ENCODE data around the gene KIR3DL2.
"Not testable (repeated sequence)": the region's sequence is repeated elsewhere in the genome, so short reads cannot be mapped to it uniquely, and the experiment has no call there.

KIR3DL2 gene

DNA sequence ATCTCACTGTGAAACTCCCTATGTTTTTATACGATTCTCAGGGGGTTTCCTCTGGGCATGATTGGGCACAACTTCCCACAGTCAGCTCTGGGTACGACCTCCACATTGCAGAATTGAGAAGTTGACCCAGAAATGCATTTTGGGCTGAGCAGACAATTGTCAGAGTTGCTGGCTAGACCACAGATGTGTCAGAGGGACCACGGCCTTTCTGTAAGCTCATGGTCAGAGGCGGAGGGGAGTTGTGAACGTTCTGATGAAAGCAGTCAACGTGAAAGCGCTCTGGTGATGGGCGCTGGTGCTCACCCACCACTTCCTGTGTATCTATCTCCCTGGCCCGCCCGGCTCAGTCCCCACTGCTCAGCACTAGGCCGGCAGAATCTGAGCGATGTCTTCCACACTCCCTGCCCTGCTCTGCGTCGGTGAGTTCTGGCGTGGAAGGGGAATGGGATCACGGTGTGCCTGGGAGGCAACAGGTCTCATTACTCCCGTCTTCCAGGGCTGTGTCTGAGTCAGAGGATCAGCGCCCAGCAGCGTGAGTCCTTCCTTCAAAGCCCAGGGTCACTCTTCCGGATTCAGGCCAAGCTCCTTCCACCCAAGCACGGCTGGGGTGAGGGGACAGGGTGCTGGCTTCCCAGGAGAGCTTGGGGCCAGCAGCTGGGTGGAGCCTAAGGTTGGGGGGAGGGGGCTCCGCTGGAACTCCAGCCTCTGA, 55.7 kb downstream of the KIR3DL2 start, which contains the start of gene NCR1:
Gene NCR1, plus strand, starts transcription at position 346 of the 709 bp plus-strand sequence. Its CDS starts 40 bp downstream, at position 386.
- H3K4me2 ChIP-seq (ENCODE audit: low read depth, low read length, poor library complexity, severe bottlenecking), result no peak within 1 kb of the TSS
- TF ChIP-seq EZH2phosphoT487 (IDR thresholded peaks at IDR 0.05; ENCODE audit: borderline replicate concordance) (no peak), CTCF (conservative IDR thresholded peaks at IDR 0.05; ENCODE audit: low read length) (no peak)
- no peaks in the 10 kb centered on the region for H3K9me3 ChIP-seq (ENCODE audit: insufficient read depth, low read depth, low read length)
- H2AFZ ChIP-seq (ENCODE audit: low read length), result no peak within 1 kb of the TSS
- H3K36me3 ChIP-seq (ENCODE audit: insufficient read depth, low read length), result no peaks in the 10 kb centered on the region
- no peaks in the 10 kb centered on the region for H3F3A ChIP-seq (ENCODE audit: low read depth)
- no peaks in the 10 kb centered on the region for H3K9me2 ChIP-seq (replicated peaks; ENCODE audit: low read depth, low read length)
- no peaks in the 10 kb centered on the region for H3K79me2 ChIP-seq (ENCODE audit: insufficient read depth, low read length)
- H3K4me1 ChIP-seq (ENCODE audit: insufficient read depth, low read length, poor library complexity, severe bottlenecking), result no peaks in the 10 kb centered on the region
- H3K27me3 ChIP-seq (ENCODE audit: insufficient read depth, low read length, poor library complexity, severe bottlenecking), result no peaks in the 10 kb centered on the region
- no peak within 1 kb of the TSS for H3K9ac ChIP-seq (ENCODE audit: low read depth, low read length, poor library complexity, severe bottlenecking)
- H3K4me3 ChIP-seq (ENCODE audit: low read length, poor library complexity, severe bottlenecking), result no peak within 1 kb of the TSS
- H4K20me1 ChIP-seq (ENCODE audit: insufficient read depth, low read length, poor library complexity, severe bottlenecking), result no peaks in the 10 kb centered on the region

DNA sequence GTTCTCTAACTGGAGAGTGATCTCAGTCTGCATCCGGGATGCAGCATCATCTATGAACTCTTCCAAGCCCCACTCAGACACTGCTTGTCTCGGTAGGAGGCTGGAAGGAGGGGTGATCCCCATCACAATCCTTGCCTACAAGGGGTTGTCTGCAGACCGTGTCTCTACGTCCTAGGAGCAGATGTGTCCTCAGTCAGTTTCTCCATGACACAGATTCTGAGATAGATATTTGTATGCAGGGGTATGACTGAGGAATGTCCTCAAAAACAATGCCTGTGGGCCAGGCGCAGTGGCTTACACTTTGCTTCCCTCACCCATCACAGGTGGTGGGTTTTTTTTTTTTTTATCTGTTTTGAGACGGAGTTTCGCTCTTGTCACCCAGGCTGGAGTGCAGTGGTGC, 56.6 kb downstream of the KIR3DL2 start:
- no peaks in the 10 kb centered on the region for H3K27me3 ChIP-seq (ENCODE audit: insufficient read depth, low read length, poor library complexity, severe bottlenecking)
- no peak overlapping the region for H2AFZ ChIP-seq (ENCODE audit: low read length)
- no peaks in the 10 kb centered on the region for H3F3A ChIP-seq (ENCODE audit: low read depth)
- no peak overlapping the region for H3K4me2 ChIP-seq (ENCODE audit: low read depth, low read length, poor library complexity, severe bottlenecking)
- H3K4me3 ChIP-seq (ENCODE audit: low read length, poor library complexity, severe bottlenecking), result no peak overlapping the region
- no peaks in the 10 kb centered on the region for H3K9me2 ChIP-seq (replicated peaks; ENCODE audit: low read depth, low read length)
- H3K4me1 ChIP-seq (ENCODE audit: insufficient read depth, low read length, poor library complexity, severe bottlenecking), result no peaks in the 10 kb centered on the region
- TF ChIP-seq CTCF (conservative IDR thresholded peaks at IDR 0.05; ENCODE audit: low read length) (no peak), EZH2phosphoT487 (IDR thresholded peaks at IDR 0.05; ENCODE audit: borderline replicate concordance) (no peak)
- no peaks in the 10 kb centered on the region for H3K36me3 ChIP-seq (ENCODE audit: insufficient read depth, low read length)
- H3K9me3 ChIP-seq (ENCODE audit: insufficient read depth, low read depth, low read length), result no peaks in the 10 kb centered on the region
- H3K9ac ChIP-seq (ENCODE audit: low read depth, low read length, poor library complexity, severe bottlenecking), result no peak overlapping the region
- H4K20me1 ChIP-seq (ENCODE audit: insufficient read depth, low read length, poor library complexity, severe bottlenecking), result no peaks in the 10 kb centered on the region
- no peaks in the 10 kb centered on the region for H3K79me2 ChIP-seq (ENCODE audit: insufficient read depth, low read length)

DNA sequence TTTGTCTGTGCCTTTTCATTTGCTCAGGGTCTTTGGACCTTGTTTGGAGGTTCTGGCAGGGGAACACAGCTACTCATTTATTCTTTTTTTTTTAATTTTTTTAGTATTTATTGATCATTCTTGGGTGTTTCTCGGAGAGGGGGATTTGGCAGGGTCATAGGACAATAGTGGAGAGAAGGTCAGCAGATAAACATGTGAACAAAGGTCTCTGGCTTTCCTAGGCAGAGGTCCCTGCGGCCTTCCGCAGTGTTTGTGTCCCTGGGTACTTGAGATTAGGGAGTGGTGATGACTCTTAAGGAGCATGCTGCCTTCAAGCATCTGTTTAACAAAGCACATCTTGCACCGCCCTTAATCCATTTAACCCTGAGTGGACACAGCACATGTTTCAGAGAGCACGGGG, 57.7 kb downstream of the KIR3DL2 start:
- H3K79me2 ChIP-seq (ENCODE audit: insufficient read depth, low read length); H3K9me2 ChIP-seq (replicated peaks; ENCODE audit: low read depth, low read length); H3K27me3 ChIP-seq (ENCODE audit: insufficient read depth, low read length, poor library complexity, severe bottlenecking); H3K9me3 ChIP-seq (ENCODE audit: insufficient read depth, low read depth, low read length); H3F3A ChIP-seq (ENCODE audit: low read depth); H3K36me3 ChIP-seq (ENCODE audit: insufficient read depth, low read length); H3K4me2 ChIP-seq (ENCODE audit: low read depth, low read length, poor library complexity, severe bottlenecking); H2AFZ ChIP-seq (ENCODE audit: low read length); H3K9ac ChIP-seq (ENCODE audit: low read depth, low read length, poor library complexity, severe bottlenecking); H3K4me3 ChIP-seq (ENCODE audit: low read length, poor library complexity, severe bottlenecking); H3K4me1 ChIP-seq (ENCODE audit: insufficient read depth, low read length, poor library complexity, severe bottlenecking); H4K20me1 ChIP-seq (ENCODE audit: insufficient read depth, low read length, poor library complexity, severe bottlenecking): not testable (repeated sequence)
